DMS153 treated with DMSO at 0.1 percent for 48 hours (cell line): ENCODE results near the gene FBN3.
"Not testable (repeated sequence)": the region's sequence is repeated elsewhere in the genome, so short reads cannot be mapped to it uniquely, and the experiment has no call there.

Experiments
- DNase-seq: peaks from one replicate; lab custom pipeline; 2025; ENCODE audit not compliant: unreplicated experiment; lab: John Stamatoyannopoulos, UW

Gene FBN3

DNA sequence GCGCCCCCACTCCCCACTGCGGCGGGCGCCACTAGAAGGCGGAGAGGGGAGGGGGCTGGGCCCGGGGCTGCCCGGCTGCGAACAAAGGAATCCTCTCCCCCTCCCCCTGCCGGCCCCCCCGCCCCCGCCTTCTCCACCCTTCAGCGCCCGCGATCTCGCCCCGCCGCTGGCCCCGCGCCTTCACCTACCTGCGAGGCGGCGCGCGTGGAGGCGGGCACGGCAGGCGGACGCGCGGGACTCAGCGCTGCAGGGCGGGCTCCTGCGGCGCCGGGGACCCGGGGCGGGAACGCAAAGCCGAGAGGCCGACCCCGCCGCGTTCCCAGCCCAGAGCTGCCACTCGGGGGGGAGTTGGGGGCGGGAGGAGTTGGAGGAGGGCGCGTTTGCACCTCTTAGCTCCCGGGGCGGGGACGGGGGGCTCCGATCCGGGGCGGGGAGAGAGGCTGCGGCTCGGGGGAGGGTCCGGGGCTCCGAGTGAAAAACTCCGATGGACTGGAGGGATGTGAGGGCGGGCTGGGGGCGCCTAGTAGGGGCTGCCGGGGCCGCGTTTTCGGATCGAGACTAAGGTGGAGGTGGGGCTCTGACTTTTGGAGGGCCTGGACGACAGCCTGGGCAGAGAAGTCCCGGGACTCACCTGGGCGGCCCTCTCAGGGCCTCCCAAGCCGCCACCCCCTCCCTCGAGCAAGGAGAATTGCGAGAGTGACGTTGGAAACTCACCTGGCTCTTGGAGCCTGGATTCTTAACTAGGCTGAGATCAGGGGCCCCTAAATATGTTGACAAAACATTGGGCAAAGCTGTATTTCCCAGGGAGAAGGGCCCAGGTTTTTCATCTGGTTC lies at the start of gene FBN3:
Gene FBN3, minus strand, starts transcription at position 332 of the 834 bp plus-strand sequence. CDS start 2,112 bp downstream, outside the sequence.
- DNase-seq = no peak

GRCh38 chr19:8196271-8196927 lies 47.0 kb upstream of the FBN3 start:
- no peak for DNase-seq

GRCh38 chr19:8194528-8195267 lies 45.3 kb upstream of the FBN3 start:
- DNase-seq = no peak

GRCh38 chr19:8192221-8192820 lies 42.9 kb upstream of the FBN3 start:
- no peak for DNase-seq

GRCh38 chr19:8185343-8186068 lies 36.1 kb upstream of the FBN3 start:
- DNase-seq = no peak

- DNase-seq = no peak
These were observed 34.9 kb upstream of the FBN3 start for GRCh38 chr19:8184274-8184673.

DNA sequence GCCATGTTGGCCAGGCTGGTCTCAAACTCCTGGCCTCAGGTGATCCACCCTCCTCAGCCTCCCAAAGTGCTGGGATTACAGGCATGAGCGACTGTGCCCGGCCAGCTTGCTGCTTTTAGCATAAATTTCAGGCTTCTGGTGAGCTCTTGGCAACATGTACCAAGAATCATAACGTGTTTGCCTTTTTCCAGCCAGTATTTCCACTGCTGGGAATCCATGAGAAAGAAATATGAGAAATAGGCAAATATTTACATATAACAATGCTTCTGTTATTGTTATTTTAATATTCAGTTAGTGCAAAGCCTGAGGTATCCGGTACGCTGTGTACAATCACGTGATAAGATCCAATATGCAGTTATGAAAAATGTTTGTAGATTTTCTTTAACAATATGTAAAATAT lies 30.6 kb upstream of the FBN3 start:
- DNase-seq = no peak

DNA sequence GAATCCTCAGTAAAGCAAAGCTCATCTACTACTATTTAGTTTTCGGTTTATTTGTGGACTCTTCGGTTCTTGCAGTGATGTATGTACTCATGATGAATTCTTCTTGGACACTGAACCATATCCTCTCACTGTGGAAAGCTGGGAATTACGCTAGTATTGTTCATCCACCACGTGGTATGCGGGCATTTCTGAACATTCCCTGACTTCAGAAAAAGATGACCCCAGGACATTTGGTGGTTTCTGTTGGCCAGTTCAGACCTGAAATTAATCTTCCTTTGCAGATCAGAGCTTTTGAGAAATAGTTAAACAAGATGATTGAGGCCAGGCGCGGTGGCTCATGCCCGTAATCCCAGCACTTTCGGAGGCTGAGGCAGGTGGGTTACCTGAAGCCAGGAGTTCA lies 25.3 kb upstream of the FBN3 start:
- DNase-seq = no peak

- DNase-seq = no peak
These were observed 19.1 kb upstream of the FBN3 start for GRCh38 chr19:8168537-8168936.

DNA sequence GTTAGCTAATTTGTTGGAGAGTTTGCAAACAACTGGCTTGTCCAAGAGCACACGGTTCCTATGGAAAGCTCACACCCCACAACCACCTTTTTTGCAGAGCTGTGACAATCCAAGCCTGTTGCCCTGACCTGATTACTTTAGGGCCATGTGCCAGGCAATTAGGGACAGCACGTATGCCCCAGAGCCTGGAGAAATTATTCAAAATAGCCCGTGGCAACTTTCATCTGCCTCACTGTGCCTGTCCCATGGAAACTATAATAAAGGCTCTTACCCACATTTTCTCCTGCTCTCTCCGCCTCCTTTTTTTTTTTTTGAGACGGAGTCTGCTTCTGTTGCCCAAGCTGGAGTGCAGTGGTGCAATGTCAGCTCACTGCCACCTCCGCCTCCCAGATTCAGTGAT lies 18.6 kb upstream of the FBN3 start:
- no peak for DNase-seq

- DNase-seq = no peak
These were observed 14.4 kb upstream of the FBN3 start for GRCh38 chr19:8163759-8164158.

DNA sequence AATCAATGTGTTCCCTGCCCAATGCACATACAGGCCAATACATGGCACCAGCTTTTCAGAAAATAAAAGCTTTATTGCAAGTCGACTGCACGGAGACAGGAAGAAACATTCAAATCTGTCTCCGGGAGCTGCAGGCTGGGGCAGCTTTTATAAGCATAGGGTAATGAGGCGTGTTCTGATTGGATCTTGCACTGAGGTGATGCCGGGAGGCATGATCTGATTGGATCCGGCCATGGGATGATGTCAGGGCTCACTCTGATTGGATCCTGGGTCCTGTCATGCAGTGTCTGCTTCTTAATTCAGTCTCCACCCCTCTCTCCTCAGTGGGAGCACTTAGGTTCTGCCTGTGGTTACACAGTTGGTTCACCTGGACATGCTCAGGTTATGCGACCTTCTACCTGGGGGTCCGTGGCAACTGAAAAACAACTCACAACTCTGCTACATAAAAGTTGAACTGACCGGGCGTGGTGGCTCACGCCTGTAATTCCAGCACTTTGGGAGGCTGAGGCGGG lies 11.8 kb upstream of the FBN3 start:
- no peak for DNase-seq

DNA sequence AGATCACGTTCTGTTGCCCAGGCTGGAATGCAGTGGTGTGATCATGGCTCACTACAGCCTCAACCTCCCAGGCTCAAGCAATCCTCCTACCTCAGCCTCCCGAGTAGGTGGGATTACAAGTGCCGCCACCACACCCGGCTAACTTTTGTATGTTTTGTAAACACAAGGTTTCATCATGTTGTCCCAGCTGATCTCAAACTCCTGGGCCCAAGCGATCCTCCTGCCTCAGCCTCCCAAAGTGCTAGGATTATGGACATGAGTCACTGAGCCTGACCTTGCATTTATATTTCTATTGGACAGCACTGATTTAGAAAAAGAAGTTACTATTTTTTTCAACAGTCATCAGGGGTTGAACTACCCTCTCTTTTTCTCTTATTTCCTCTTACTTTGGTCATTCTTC lies 9.9 kb upstream of the FBN3 start:
- DNase-seq = not testable (repeated sequence)

DNA sequence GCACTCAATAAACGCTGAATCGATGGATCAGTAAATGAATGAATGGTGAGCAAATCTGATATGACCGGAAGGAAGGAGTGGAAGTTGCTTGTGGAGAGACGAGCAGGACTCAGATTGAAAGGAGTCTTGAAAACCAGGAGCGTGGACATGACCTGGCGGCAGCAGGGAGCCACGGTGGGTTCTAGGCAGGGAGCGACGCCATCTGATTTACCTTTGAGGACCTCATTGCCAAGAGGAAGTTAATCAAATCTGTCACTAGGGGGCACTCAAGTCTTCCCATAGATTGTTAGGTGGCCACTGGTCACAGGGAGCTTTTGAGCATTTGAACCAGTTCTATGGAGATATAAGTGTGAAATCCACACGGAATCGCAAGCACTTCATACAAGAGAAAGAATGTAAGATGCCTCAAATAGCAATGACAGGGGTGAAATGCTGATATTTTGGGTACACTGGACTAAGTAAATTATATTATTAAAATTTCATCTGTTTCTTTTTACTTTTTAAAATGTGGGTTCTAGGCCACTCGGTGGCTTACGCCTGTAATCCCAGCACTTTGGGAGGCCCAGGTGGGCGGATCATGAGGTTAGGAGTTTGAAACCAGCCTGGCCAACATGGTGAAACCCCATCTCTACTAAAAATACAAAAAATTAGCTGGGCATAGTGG lies 9.2 kb upstream of the FBN3 start:
- peak; percentile 61 for DNase-seq

DNA sequence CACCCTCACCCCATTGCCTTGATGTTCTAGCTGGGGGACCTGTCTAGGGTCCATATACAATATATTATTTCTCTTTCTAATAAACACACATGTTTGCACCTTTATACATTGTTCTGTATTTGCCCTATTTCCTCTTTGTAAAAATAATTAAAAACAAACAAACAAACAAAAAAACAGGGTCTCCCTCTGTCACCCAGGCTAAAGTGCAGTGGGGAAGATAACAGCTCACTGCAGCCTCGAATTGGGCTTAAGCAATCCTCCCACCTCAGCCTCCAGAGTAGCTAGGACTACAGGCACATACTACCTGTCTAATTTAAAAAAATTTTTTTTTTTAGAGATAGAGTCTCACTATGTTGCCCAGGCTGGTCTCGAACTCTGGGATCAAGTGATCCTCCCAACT lies 5.9 kb upstream of the FBN3 start:
- DNase-seq = no peak

- not testable (repeated sequence) for DNase-seq
These were observed 4.6 kb upstream of the FBN3 start for GRCh38 chr19:8154014-8154413.

GRCh38 chr19:8151767-8152035 lies 2.3 kb upstream of the FBN3 start:
- no peak for DNase-seq

- DNase-seq = no peak
These were observed 1.8 kb upstream of the FBN3 start for GRCh38 chr19:8150998-8151766.

DNA sequence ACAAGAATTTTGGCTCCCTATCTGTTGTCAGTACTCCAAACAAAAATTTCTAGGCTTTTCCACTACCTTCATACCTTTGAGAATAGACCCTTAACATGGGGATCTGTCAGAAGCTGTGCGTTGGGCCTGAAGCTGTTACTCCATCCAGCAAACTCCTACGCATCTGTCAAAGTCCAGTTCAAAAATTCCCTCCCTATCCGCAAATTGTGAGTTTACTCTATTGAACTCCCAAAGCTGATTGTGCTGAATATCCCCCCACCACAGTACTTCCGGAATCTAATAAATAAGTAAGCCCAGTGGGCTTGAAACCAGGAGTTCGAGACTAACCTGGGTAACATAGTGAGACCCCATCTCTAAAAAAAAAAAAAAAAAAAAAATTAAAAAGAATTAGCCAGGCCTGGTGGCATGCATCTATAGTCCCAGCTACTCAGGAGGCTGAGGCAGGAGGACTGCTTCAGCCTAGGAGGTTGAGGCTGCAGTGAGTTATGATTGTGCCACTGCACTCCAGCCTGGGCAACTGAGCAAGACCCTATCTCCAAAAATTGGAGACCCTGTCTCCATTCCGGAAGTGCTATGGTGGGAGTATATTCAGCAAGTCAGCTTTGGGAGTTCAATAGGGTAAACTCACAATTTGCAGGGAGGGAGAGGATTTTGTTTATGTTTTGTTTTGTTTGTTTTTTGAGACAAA lies 930 bp upstream of the FBN3 start:
- no peak for DNase-seq
